Stimulated activated CD4-positive, alpha-beta T cell treated with anti-CD3 and anti-CD28 coated beads, Interleukin-2, amount 100 ng/mL, for 24 hours (primary cell): ENCODE data around the gene SLITRK3.
A peak's percentile ranks its signal among the peaks of the same experiment; 100 is the strongest.
"Not testable (repeated sequence)": the region's sequence is repeated elsewhere in the genome, so short reads cannot be mapped to it uniquely, and the experiment has no call there.

ENCODE experiments used
- DNase-seq, 2 donors: peaks; one replicate each; pipeline ENCODE4 v3.0.0-alpha.2; 2020

The SLITRK3 gene

DNA sequence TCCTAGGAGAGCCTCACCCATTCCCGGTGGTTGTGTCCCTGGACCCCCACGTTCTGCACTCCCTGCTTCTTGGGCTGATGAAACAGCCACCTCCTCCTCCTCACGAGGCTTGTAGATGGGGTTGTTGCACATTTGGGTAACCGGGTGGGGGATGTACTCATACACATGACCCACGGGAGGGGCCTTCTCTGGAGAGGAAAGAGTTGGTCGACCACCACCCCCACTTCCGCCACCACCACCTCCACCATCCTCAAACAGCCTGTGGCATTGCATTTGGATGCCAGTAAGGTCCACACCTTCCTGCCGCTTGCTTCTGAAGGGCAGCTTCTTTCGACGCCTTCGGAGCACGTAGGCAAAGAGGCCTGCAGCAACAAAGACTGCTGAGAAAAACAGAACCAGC is 7.7 kb downstream of the SLITRK3 start:
- DNase-seq, result no peak

DNA sequence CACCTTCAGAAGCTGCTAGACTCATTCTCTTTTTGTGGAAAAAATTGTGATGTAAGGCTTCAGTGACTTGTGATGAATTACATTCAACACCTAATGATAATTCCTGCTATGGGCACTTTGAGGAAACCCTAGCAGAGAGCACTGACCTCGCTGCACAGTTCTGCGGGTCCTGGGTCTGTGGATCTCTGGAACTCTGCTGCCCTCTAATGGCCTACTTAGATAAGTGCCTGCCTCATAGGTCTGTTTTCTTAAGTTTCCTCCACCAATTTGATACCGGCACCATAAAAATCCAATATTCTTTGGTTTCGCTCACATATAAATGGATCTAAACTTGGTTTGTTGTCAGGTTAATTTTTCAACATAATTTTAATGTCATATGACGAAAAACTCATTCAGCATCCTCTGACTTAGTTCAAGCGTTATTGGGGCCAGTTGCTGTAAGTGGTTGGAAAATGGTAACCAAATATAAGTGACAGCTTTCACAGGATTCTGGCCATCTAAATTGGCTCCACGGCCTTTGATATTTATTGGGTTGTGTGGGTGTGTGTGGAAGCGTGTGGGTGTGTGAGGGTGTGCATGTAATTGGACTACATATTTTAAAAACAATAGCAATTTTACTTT is 10.4 kb downstream of the SLITRK3 start:
- peak; percentile 18 to 29 for DNase-seq

DNA sequence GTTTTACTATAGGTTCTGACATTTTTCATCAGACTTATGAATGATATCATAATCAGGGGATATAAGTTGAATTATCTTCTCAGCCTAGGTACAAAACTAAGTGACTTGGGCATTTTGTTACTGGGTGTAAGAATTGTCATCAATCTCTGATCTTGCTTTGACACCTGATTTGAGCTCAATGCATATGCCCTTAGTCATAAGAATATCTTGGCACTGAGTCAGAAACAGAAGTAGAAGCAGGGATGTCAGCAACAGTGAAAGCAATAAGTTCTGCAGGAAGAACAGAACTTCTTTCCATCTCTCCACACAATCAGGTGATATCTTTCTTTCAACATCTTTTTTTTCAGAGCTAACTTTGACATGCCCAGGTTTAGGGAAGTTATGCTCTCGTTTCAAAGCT is 14.6 kb downstream of the SLITRK3 start:
- DNase-seq, result no peak

DNA sequence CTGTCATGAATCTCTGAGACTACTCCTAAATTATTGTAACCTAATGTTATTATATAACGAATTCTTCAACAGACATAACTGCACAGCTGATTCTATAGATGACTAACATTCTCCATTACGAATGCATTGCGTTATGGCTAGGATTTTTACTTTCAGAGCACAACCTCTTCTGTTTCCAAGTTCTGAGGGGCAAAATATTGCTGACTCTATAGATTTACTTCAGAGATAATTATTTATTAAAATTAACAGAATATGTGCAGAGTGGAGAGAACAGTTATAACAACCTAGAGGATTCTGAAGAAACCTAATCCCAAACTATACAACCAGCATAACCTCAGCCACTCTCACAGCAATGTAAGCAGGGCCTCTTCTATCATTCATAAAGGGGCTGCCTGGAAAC is 25.9 kb downstream of the SLITRK3 start:
- DNase-seq, result no peak

DNA sequence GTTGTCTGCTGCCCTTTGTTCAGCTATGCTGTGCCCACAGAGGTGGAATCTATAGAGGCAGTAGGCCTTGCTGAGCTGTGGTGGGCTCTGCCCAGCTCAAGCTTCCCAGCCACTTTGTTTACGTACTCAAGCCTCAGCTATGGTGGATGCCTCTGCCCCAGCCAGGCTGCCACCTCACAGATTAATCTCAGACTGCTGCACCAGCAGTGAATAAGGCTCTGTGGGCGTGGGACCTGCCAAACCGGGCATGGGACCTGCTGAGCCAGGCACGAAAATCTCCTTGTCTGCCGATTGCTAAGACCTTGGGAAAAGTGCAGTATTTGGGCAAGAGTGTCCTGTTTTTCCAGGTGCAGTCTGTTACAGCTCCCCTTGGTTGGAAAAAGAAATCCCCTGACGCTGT is 26.8 kb downstream of the SLITRK3 start:
- no peak for DNase-seq

DNA sequence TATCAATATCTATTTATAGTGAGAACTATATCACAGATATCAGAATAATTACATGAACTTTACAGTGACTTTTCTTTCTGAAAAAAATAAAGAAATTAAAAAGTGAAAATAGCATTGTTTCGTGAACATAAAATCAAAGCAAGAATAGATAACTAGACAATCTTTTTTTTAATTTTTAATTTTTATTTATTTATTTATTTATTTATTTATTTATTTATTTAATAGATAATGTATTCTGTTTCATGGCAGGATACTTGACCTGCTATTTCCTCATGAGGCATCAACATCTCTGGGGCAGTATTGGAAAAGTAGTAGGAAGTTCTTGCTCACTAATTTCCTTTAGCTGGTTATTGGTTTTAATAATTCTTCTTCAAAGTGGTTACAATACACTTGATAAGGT is 33.3 kb downstream of the SLITRK3 start:
- DNase-seq, result no peak

DNA sequence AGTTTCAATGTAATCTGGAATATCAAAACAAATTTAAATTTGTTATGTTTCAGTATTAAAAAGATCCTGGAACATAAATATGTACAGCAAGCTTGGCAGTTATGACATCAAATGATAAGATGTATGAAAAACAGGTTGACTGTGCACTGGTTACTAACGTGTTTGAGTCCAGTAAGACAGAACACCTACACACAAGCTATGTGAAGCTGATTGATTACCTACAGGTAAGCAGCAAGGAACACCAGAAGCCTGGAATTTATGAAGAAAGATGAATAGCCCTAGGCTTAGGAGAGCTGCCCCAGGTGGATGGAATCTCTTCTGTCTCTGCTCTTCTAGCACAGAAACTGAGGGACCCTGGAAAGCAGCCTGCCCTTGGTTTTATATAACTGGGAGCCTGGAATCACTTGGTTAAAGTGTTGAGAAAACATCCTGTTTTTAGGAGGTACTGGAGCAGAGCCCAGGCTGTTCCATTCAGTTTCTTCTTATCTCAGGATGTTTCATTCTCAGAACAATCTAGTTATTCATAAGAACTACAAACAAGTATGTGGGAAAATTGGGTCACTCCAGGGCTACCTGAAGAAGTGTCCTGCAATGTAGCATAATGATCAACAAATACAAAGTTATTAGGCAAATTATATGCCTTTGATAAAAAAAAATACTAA is 36.3 kb downstream of the SLITRK3 start:
- DNase-seq, result no peak

DNA sequence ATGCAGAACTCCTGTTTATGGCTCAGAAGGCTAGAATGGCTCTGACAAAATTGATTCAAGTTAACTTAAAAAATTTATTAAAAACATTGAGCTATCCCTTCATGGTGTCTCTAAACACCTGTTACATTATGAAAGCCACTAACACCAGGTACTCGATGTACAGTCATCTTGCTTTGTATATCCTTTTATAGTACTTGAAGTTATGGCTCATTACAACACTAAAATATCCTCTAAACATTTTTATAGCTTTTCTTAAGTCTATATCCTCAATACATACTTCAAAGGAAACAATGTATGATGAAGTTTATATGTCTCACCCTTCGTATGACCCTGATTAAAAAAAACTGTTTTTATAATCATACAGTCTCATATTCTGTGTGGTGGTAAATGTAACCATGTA is 38.2 kb downstream of the SLITRK3 start:
- no peak for DNase-seq

DNA sequence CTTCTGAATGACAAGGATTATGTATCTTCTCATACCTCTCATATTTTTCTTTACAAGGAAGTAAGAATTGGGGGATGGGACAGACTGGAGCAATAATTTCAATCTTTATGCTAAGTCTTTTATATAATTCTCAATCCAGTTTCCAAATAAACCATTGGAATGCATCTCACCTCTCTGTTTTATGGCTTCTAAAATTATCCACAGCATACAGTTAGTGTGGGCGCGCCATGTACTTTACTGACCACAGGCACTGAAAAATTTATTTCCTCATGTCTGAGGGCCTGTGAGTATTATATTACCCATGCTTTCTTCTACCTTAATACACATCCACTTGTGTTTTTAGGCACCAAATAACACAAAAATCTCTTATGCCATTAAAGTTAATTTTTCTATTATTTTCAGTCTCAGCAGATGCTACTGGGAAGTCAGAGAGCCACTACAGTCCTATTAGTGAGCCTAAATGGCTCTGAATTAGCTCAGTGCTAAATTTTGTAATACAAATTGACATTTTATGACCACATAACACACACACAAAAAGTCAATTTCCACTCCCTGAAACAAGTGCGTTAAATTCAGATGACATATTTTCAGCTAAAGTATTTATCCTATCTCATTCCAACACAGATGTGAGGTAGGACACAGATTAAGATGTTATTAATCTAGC is 39.3 kb downstream of the SLITRK3 start:
- DNase-seq, result no peak

DNA sequence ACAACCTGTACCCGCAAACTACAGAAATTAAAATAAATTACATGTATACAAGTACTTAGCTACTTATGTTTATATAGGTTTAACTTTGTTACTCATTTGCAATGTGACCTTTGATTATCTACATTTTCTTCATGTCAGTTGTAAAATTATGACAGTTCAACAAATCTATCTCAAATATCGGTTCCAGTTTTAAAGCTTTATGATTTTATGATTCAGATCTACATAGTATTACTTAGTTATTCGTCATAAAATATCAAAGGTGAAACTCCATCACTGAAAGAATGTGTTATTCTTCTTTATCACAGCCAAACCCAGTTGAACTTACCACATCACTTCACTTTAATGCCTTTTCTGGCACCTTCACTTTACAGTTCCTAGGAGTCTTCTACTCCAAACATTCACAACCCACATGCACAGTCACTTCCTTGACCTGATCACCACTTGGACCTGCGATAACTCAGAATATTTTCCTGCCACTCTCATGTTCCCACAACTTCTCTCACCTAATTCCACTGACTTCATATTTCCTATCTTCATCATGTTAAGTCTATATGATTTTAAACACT is 47.2 kb downstream of the SLITRK3 start:
- DNase-seq, result no peak

DNA sequence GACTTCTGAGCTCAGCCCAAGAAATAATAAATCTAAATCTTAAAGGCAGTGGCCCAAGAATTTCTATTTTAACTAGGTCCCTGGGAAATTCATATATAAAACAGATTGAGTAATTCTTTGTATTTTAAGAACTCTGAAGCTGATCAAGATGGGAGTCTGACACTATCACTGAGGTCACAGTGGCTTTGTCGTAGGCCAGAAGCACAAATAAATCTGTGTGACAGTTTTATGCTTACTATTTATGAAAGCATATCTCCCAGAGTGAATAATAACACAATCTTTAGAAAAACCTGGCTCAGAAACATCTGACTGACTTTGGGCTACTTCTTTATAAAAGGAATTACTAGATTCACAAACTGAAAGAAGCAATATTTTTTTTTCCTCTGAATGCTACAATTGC is 51.9 kb downstream of the SLITRK3 start:
- DNase-seq, result no peak

DNA sequence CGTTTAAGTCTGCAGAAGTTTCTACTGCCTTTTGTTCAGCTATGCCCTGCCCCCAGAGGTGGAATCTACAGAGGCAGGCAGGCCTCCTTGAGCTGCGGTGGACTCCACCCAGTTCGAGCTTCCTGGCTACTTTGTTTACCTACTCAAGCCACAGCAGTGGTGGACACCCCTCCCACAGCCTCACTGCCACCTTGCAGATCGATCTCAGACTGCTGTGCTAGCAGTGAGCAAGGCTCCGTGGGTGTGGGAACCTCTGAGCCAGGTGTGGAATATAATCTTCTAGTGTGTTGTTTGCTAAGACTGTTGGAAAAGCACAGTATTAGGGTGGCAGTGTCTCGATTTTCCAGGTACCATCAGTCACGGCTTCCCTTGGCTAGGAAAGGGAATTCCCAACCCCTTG is 56.3 kb downstream of the SLITRK3 start:
- DNase-seq, result not testable (repeated sequence)
